ENCODE data around the gene NUFIP2.

The NUFIP2 gene

GRCh38 chr17:29291163-29291752 is 2.7 kb downstream of the NUFIP2 start:
- no peak overlapping the region for H2BK120ac ChIP-seq (ENCODE audit: low read depth, low read length)
- DNase-seq: peak; percentile 72
- no peaks in the 10 kb centered on the region for H3K27me3 ChIP-seq (ENCODE audit: insufficient read depth, low read length, poor library complexity)

GRCh38 chr17:29289852-29290251 is 4.1 kb downstream of the NUFIP2 start:
- Histone ChIP-seq H2AK5ac (ENCODE audit: low read length) (no peak overlapping the region), H4K5ac (ENCODE audit: low read length) (no peak overlapping the region), H3K27me3 (ENCODE audit: insufficient read depth, low read length, poor library complexity) (no peaks in the 10 kb centered on the region), H4K8ac (ENCODE audit: low read depth, low read length) (no peak overlapping the region), H2BK15ac (replicated peaks; ENCODE audit: low read depth) (no peak overlapping the region), H3K4me2 (ENCODE audit: low read length) (no peak overlapping the region), H2BK120ac (ENCODE audit: low read depth, low read length) (no peak overlapping the region), H3K36me3 (ENCODE audit: control insufficient read depth, insufficient read depth, low read length) (peaks cover 12% of the 10 kb centered on the region), H3K56ac (ENCODE audit: low read length) (no peak overlapping the region), H3K79me2 (ENCODE audit: control insufficient read depth, insufficient read depth, low read length) (peaks cover 81% of the 10 kb centered on the region), H3K23ac (ENCODE audit: low read length) (no peak overlapping the region), H2BK5ac (ENCODE audit: low read length) (no peak overlapping the region), H3K4me3 (ENCODE audit: low read length) (no peak overlapping the region), H3K4ac (ENCODE audit: low read depth, low read length) (no peak overlapping the region), H3K9ac (ENCODE audit: low read length) (no peak overlapping the region), H3K27ac (ENCODE audit: low read depth, low read length) (no peak overlapping the region), H3K4me1 (ENCODE audit: control insufficient read depth, low read depth, low read length) (no peaks in the 10 kb centered on the region), H3K18ac (ENCODE audit: low read length) (no peak overlapping the region), H3K79me1 (ENCODE audit: low read length) (peaks cover 3% of the 10 kb centered on the region)
- WGBS (ENCODE audit: extremely low coverage, insufficient coverage, low lambda C conversion rate): no CpG with 5 or more reads among the region's 9 CpGs
- DNase-seq: no peak

More at GRCh38 chr17:29291163-29291752, 2.7 kb downstream of the NUFIP2 start:
- H3K36me3 ChIP-seq (ENCODE audit: control insufficient read depth, insufficient read depth, low read length): peaks cover 8% of the 10 kb centered on the region
- peak overlapping the region; percentile 40 for H3K4me3 ChIP-seq (ENCODE audit: low read length)
- no peak overlapping the region for H2BK15ac ChIP-seq (replicated peaks; ENCODE audit: low read depth)
- peaks cover 3% of the 10 kb centered on the region for H3K79me1 ChIP-seq (ENCODE audit: low read length)
- no peak overlapping the region for H2BK5ac ChIP-seq (ENCODE audit: low read length)
- no peak overlapping the region for H4K8ac ChIP-seq (ENCODE audit: low read depth, low read length)
- WGBS (ENCODE audit: extremely low coverage, insufficient coverage, low lambda C conversion rate): no CpG with 5 or more reads among the region's 5 CpGs
- no peak overlapping the region for H3K27ac ChIP-seq (ENCODE audit: low read depth, low read length)
- no peaks in the 10 kb centered on the region for H3K4me1 ChIP-seq (ENCODE audit: control insufficient read depth, low read depth, low read length)
- H3K4ac ChIP-seq (ENCODE audit: low read depth, low read length): no peak overlapping the region
- H3K18ac ChIP-seq (ENCODE audit: low read length): no peak overlapping the region
- H3K56ac ChIP-seq (ENCODE audit: low read length): peak overlapping the region; percentile 65
- no peak overlapping the region for H2AK5ac ChIP-seq (ENCODE audit: low read length)
- no peak overlapping the region for H3K23ac ChIP-seq (ENCODE audit: low read length)
- peak overlapping the region; percentile 92 for H3K9ac ChIP-seq (ENCODE audit: low read length)
- peak overlapping the region; percentile 70 for H3K4me2 ChIP-seq (ENCODE audit: low read length)
- H3K79me2 ChIP-seq (ENCODE audit: control insufficient read depth, insufficient read depth, low read length): peaks cover 70% of the 10 kb centered on the region
- H4K5ac ChIP-seq (ENCODE audit: low read length): no peak overlapping the region

GRCh38 chr17:29283961-29284360 is 10.0 kb downstream of the NUFIP2 start:
- H3K79me1 ChIP-seq (ENCODE audit: low read length): peaks cover 5% of the 10 kb centered on the region
- no peak overlapping the region for H3K4ac ChIP-seq (ENCODE audit: low read depth, low read length)
- no peak overlapping the region for H2BK15ac ChIP-seq (replicated peaks; ENCODE audit: low read depth)
- no peak overlapping the region for H2AK5ac ChIP-seq (ENCODE audit: low read length)
- H3K79me2 ChIP-seq (ENCODE audit: control insufficient read depth, insufficient read depth, low read length): peaks cover 90% of the 10 kb centered on the region
- H2BK120ac ChIP-seq (ENCODE audit: low read depth, low read length): no peak overlapping the region
- H4K8ac ChIP-seq (ENCODE audit: low read depth, low read length): no peak overlapping the region
- DNase-seq: peak; percentile 31
- H3K4me2 ChIP-seq (ENCODE audit: low read length): no peak overlapping the region
- no peak overlapping the region for H3K18ac ChIP-seq (ENCODE audit: low read length)
- H3K4me1 ChIP-seq (ENCODE audit: control insufficient read depth, low read depth, low read length): no peaks in the 10 kb centered on the region
- H3K9ac ChIP-seq (ENCODE audit: low read length): no peak overlapping the region
- no peak overlapping the region for H3K56ac ChIP-seq (ENCODE audit: low read length)
- H4K5ac ChIP-seq (ENCODE audit: low read length): no peak overlapping the region
- H2BK5ac ChIP-seq (ENCODE audit: low read length): no peak overlapping the region
- no peaks in the 10 kb centered on the region for H3K27me3 ChIP-seq (ENCODE audit: insufficient read depth, low read length, poor library complexity)
- no peak overlapping the region for H3K4me3 ChIP-seq (ENCODE audit: low read length)
- no peak overlapping the region for H3K23ac ChIP-seq (ENCODE audit: low read length)
- WGBS (ENCODE audit: extremely low coverage, insufficient coverage, low lambda C conversion rate): no CpG with 5 or more reads among the region's 2 CpGs
- peaks cover 15% of the 10 kb centered on the region for H3K36me3 ChIP-seq (ENCODE audit: control insufficient read depth, insufficient read depth, low read length)
- H3K27ac ChIP-seq (ENCODE audit: low read depth, low read length): no peak overlapping the region

GRCh38 chr17:29283496-29283895 is 10.5 kb downstream of the NUFIP2 start:
- peaks cover 15% of the 10 kb centered on the region for H3K36me3 ChIP-seq (ENCODE audit: control insufficient read depth, insufficient read depth, low read length)
- no peak overlapping the region for H3K4me3 ChIP-seq (ENCODE audit: low read length)
- peaks cover 90% of the 10 kb centered on the region for H3K79me2 ChIP-seq (ENCODE audit: control insufficient read depth, insufficient read depth, low read length)

GRCh38 chr17:29279397-29280070 is 14.4 kb downstream of the NUFIP2 start:
- Histone ChIP-seq H4K5ac (ENCODE audit: low read length) (no peak overlapping the region), H3K9ac (ENCODE audit: low read length) (no peak overlapping the region), H3K79me1 (ENCODE audit: low read length) (peaks cover 2% of the 10 kb centered on the region), H3K4ac (ENCODE audit: low read depth, low read length) (no peak overlapping the region), H3K27me3 (ENCODE audit: insufficient read depth, low read length, poor library complexity) (no peaks in the 10 kb centered on the region), H2AK5ac (ENCODE audit: low read length) (no peak overlapping the region), H3K4me3 (ENCODE audit: low read length) (no peak overlapping the region), H4K8ac (ENCODE audit: low read depth, low read length) (no peak overlapping the region), H3K79me2 (ENCODE audit: control insufficient read depth, insufficient read depth, low read length) (peaks cover 88% of the 10 kb centered on the region), H3K23ac (ENCODE audit: low read length) (no peak overlapping the region), H2BK5ac (ENCODE audit: low read length) (no peak overlapping the region), H3K4me1 (ENCODE audit: control insufficient read depth, low read depth, low read length) (no peaks in the 10 kb centered on the region), H2BK15ac (replicated peaks; ENCODE audit: low read depth) (no peak overlapping the region), H3K4me2 (ENCODE audit: low read length) (no peak overlapping the region), H2BK120ac (ENCODE audit: low read depth, low read length) (no peak overlapping the region), H3K18ac (ENCODE audit: low read length) (no peak overlapping the region), H3K56ac (ENCODE audit: low read length) (no peak overlapping the region), H3K27ac (ENCODE audit: low read depth, low read length) (no peak overlapping the region), H3K36me3 (ENCODE audit: control insufficient read depth, insufficient read depth, low read length) (peaks cover 2% of the 10 kb centered on the region)
- no peak for DNase-seq
- WGBS (ENCODE audit: extremely low coverage, insufficient coverage, low lambda C conversion rate): no CpG with 5 or more reads among the region's 5 CpGs

More at GRCh38 chr17:29283496-29283895, 10.5 kb downstream of the NUFIP2 start:
- H2BK120ac ChIP-seq (ENCODE audit: low read depth, low read length): no peak overlapping the region
- H3K4me1 ChIP-seq (ENCODE audit: control insufficient read depth, low read depth, low read length): no peaks in the 10 kb centered on the region
- peaks cover 5% of the 10 kb centered on the region for H3K79me1 ChIP-seq (ENCODE audit: low read length)
- H4K8ac ChIP-seq (ENCODE audit: low read depth, low read length): no peak overlapping the region
- H3K23ac ChIP-seq (ENCODE audit: low read length): no peak overlapping the region
- H3K56ac ChIP-seq (ENCODE audit: low read length): no peak overlapping the region
- no peaks in the 10 kb centered on the region for H3K27me3 ChIP-seq (ENCODE audit: insufficient read depth, low read length, poor library complexity)
- H2BK15ac ChIP-seq (replicated peaks; ENCODE audit: low read depth): no peak overlapping the region
- H2BK5ac ChIP-seq (ENCODE audit: low read length): no peak overlapping the region
- H3K4me2 ChIP-seq (ENCODE audit: low read length): no peak overlapping the region
- H4K5ac ChIP-seq (ENCODE audit: low read length): no peak overlapping the region
- no peak overlapping the region for H3K4ac ChIP-seq (ENCODE audit: low read depth, low read length)
- H3K9ac ChIP-seq (ENCODE audit: low read length): no peak overlapping the region
- H3K18ac ChIP-seq (ENCODE audit: low read length): no peak overlapping the region
- peak; percentile 10 for DNase-seq
- H2AK5ac ChIP-seq (ENCODE audit: low read length): no peak overlapping the region
- no CpG with 5 or more reads among the region's 5 CpGs for WGBS (ENCODE audit: extremely low coverage, insufficient coverage, low lambda C conversion rate)
- no peak overlapping the region for H3K27ac ChIP-seq (ENCODE audit: low read depth, low read length)

Data from mesendoderm (in vitro differentiated cells).